GM23338 (cell line): Measurements from ENCODE around the gene NGLY1. TPM values are rescaled to one million over a fixed set of nuclear protein-coding genes. Genes with fewer than 3 reads are reported as not detected.
A peak's percentile ranks its signal among the peaks of the same experiment; 100 is the strongest.

Source experiments
- ATAC-seq: fragments of 200-7000 bp; cut with Tn5 transposase; 3 replicates; pipeline ENCODE4 v1.9.1; 2020
- DNase-seq: peaks from one replicate; pipeline ENCODE4 v3.0.0-alpha.2; 2015; ENCODE audit warnings: low spot score
- H2AFZ ChIP-seq: fragments of 200-600 bp; sonication (generic); 2 replicates; pipeline ENCODE4 v1.8.0; 2016; ENCODE audit warnings: antibody characterized with exemption, mild to moderate bottlenecking, moderate library complexity
- H3F3A ChIP-seq: fragments of 200-600 bp; sonication (generic); replicated peaks from 2 replicates; pipeline ENCODE4 v1.8.0; 2017; ENCODE audit warnings: antibody characterized with exemption, mixed run types, low read depth
- H3K27ac ChIP-seq: fragments of 200-600 bp; sonication (generic); 2 replicates; pipeline ENCODE4 v1.6.1; 2016; ENCODE audit warnings: low read depth
- H3K27me3 ChIP-seq: fragments of 200-600 bp; sonication (generic); 2 replicates; pipeline ENCODE4 v1.8.0; 2016; ENCODE audit warnings: mild to moderate bottlenecking, mixed run types, moderate library complexity; ENCODE audit not compliant: insufficient read depth
- H3K36me3 ChIP-seq: fragments of 200-600 bp; sonication (generic); 2 replicates; pipeline ENCODE4 v1.8.0; 2016; ENCODE audit warnings: mild to moderate bottlenecking; ENCODE audit not compliant: insufficient read depth
- H3K4me1 ChIP-seq: fragments of 200-600 bp; sonication (generic); 2 replicates; pipeline ENCODE4 v1.8.0; 2016; ENCODE audit warnings: mild to moderate bottlenecking, moderate library complexity; ENCODE audit not compliant: insufficient read depth
- H3K4me2 ChIP-seq: fragments of 200-600 bp; sonication (generic); 2 replicates; pipeline ENCODE4 v1.7.1; 2017; ENCODE audit warnings: mixed run types
- H3K4me3 ChIP-seq: fragments of 200-600 bp; sonication (generic); 2 replicates; pipeline ENCODE4 v1.6.1; 2016; ENCODE audit warnings: mixed run types
- H3K79me2 ChIP-seq: fragments of 200-600 bp; sonication (generic); replicated peaks from 2 replicates; pipeline ENCODE4 v1.8.0; 2017; ENCODE audit warnings: mild to moderate bottlenecking; ENCODE audit not compliant: insufficient read depth
- H3K9me2 ChIP-seq: fragments of 200-600 bp; sonication (generic); 2 replicates; pipeline ENCODE4 v1.8.0; 2017; ENCODE audit not compliant: insufficient read depth
- H4K20me1 ChIP-seq: fragments of 200-600 bp; sonication (generic); replicated peaks from 2 replicates; pipeline ENCODE4 v1.8.0; 2017; ENCODE audit warnings: mild to moderate bottlenecking; ENCODE audit not compliant: insufficient read depth
- H3K27ac Mint-ChIP-seq: 2 replicates; pipeline ENCODE4 v1.8.0; 2020; ENCODE audit warnings: inconsistent platforms, mild to moderate bottlenecking, moderate library complexity, mixed read lengths
- H3K27me3 Mint-ChIP-seq: 3 replicates; pipeline ENCODE4 v1.8.0; 2022; ENCODE audit warnings: low read depth, mild to moderate bottlenecking, moderate library complexity, mixed read lengths, inconsistent platforms; ENCODE audit not compliant: insufficient read depth, poor library complexity
- H3K36me3 Mint-ChIP-seq: 3 replicates; pipeline ENCODE4 v1.8.0; 2021; ENCODE audit warnings: low read depth, mild to moderate bottlenecking, inconsistent platforms, moderate library complexity, mixed read lengths
- H3K4me1 Mint-ChIP-seq: 3 replicates; pipeline ENCODE4 v1.8.0; 2020; ENCODE audit warnings: mild to moderate bottlenecking, inconsistent platforms, mixed read lengths
- H3K4me3 Mint-ChIP-seq: 3 replicates; pipeline ENCODE4 v1.8.0; 2021; ENCODE audit warnings: moderate library complexity, mild to moderate bottlenecking, inconsistent platforms, mixed read lengths
- H3K9me3 Mint-ChIP-seq: 3 replicates; pipeline ENCODE4 v1.8.0; 2020; ENCODE audit warnings: moderate library complexity, mild to moderate bottlenecking, inconsistent platforms, mixed read lengths
- CREB1 ChIP-seq: fragments of 250-450 bp; sonication (Bioruptor Pico); IDR thresholded peaks from 2 replicates; pipeline ENCODE4 v1.5.0; 2020; ENCODE audit warnings: low read depth, mild to moderate bottlenecking, moderate library complexity
- EZH2 ChIP-seq: fragments of 200-600 bp; sonication (generic); IDR thresholded peaks from one replicate; pipeline ENCODE4 v1.8.0; 2017; ENCODE audit warnings: antibody characterized with exemption, mild to moderate bottlenecking, low read depth; ENCODE audit not compliant: unreplicated experiment
- EZH2phosphoT487 ChIP-seq: fragments of 200-600 bp; sonication (generic); IDR thresholded peaks from one replicate; pipeline ENCODE4 v1.8.1; 2018; ENCODE audit warnings: antibody characterized with exemption; ENCODE audit not compliant: unreplicated experiment
- JUNB ChIP-seq: IDR thresholded peaks from one replicate; pipeline ENCODE4 v1.6.1; 2016; ENCODE audit warnings: antibody characterized with exemption; ENCODE audit not compliant: unreplicated experiment
- NANOG ChIP-seq: IDR thresholded peaks from 2 replicates; pipeline ENCODE4 v1.6.1; 2016; ENCODE audit warnings: antibody characterized with exemption, borderline replicate concordance
- POLR2AphosphoS5 ChIP-seq: IDR thresholded peaks from 2 replicates; pipeline ENCODE4 v1.6.1; 2016; ENCODE audit warnings: antibody characterized with exemption, low read depth
- STAT1 ChIP-seq: IDR thresholded peaks from one replicate; pipeline ENCODE4 v1.6.1; 2016; ENCODE audit warnings: antibody characterized with exemption; ENCODE audit not compliant: unreplicated experiment
- ZNF114 ChIP-seq: fragments of 250-450 bp; sonication (Bioruptor Pico); IDR thresholded peaks from 2 replicates; pipeline ENCODE4 v1.5.0; 2020; ENCODE audit warnings: mild to moderate bottlenecking, moderate library complexity
- ZNF331 ChIP-seq: fragments of 250-450 bp; sonication (Bioruptor Pico); IDR thresholded peaks from 2 replicates; pipeline ENCODE4 v1.5.0; 2020; ENCODE audit warnings: low read depth, mild to moderate bottlenecking, moderate library complexity
- polyA plus RNA-seq: library from polyadenylated mRNA; unstranded; fragments of >200 nt; fragmentation: Nextera tagmentation; extraction: Ambion mirVana; gene quantifications from 2 replicates; pipeline ENCODE4 v1.2.1, GENCODE V29; 2016
- total RNA-seq: library from RNA; depleted of rRNA; stranded (reverse); fragments of >200 nt; shearing (Covaris generic); gene quantifications from 2 replicates; pipeline ENCODE4 v1.2.3, GENCODE V29; 2014
- TF ChIP-seq, protein P1 (sequence below): fragments of 250-450 bp; sonication (Bioruptor Pico); IDR thresholded peaks from 2 replicates; pipeline ENCODE4 v1.5.0; 2020; ENCODE audit warnings: mild to moderate bottlenecking, moderate library complexity
- TF ChIP-seq, protein P2 (sequence below): IDR thresholded peaks from 2 replicates; pipeline ENCODE4 v1.6.1; 2016; ENCODE audit warnings: antibody characterized with exemption

NGLY1 gene
- total and polyA plus RNA-seq, 2 experiments from 2014 or later, result 20.4 to 43.5 TPM

DNA sequence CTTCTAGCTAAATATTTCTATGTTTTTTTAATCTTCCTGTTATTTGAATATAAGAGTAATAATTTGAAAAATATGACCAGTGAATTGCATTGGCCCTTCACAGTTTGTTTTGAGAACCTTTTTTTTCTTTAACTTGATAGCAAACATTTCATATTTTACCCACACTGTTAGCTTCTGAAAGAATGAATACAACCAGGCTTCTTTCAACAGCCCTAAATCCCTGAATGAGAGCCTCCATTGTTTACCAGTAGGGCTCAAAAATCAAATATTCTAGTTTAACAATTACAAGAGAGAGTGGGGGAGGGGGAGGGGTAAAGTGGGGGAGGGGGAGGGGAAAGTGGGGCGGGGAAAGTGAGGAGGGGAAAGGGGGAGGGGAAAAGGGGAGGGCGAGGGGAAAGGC lies 104.1 kb downstream of the NGLY1 start:
- TF ChIP-seq ZNF114 (CRISPR knock-in tag) (no peak), JUNB (no peak), STAT1 (no peak), CREB1 (CRISPR knock-in tag) (no peak), EZH2 (no peak), EZH2phosphoT487 (no peak), POLR2AphosphoS5 (no peak), ZNF331 (CRISPR knock-in tag) (no peak), NANOG (no peak)
- TF ChIP-seq, protein P1, sequence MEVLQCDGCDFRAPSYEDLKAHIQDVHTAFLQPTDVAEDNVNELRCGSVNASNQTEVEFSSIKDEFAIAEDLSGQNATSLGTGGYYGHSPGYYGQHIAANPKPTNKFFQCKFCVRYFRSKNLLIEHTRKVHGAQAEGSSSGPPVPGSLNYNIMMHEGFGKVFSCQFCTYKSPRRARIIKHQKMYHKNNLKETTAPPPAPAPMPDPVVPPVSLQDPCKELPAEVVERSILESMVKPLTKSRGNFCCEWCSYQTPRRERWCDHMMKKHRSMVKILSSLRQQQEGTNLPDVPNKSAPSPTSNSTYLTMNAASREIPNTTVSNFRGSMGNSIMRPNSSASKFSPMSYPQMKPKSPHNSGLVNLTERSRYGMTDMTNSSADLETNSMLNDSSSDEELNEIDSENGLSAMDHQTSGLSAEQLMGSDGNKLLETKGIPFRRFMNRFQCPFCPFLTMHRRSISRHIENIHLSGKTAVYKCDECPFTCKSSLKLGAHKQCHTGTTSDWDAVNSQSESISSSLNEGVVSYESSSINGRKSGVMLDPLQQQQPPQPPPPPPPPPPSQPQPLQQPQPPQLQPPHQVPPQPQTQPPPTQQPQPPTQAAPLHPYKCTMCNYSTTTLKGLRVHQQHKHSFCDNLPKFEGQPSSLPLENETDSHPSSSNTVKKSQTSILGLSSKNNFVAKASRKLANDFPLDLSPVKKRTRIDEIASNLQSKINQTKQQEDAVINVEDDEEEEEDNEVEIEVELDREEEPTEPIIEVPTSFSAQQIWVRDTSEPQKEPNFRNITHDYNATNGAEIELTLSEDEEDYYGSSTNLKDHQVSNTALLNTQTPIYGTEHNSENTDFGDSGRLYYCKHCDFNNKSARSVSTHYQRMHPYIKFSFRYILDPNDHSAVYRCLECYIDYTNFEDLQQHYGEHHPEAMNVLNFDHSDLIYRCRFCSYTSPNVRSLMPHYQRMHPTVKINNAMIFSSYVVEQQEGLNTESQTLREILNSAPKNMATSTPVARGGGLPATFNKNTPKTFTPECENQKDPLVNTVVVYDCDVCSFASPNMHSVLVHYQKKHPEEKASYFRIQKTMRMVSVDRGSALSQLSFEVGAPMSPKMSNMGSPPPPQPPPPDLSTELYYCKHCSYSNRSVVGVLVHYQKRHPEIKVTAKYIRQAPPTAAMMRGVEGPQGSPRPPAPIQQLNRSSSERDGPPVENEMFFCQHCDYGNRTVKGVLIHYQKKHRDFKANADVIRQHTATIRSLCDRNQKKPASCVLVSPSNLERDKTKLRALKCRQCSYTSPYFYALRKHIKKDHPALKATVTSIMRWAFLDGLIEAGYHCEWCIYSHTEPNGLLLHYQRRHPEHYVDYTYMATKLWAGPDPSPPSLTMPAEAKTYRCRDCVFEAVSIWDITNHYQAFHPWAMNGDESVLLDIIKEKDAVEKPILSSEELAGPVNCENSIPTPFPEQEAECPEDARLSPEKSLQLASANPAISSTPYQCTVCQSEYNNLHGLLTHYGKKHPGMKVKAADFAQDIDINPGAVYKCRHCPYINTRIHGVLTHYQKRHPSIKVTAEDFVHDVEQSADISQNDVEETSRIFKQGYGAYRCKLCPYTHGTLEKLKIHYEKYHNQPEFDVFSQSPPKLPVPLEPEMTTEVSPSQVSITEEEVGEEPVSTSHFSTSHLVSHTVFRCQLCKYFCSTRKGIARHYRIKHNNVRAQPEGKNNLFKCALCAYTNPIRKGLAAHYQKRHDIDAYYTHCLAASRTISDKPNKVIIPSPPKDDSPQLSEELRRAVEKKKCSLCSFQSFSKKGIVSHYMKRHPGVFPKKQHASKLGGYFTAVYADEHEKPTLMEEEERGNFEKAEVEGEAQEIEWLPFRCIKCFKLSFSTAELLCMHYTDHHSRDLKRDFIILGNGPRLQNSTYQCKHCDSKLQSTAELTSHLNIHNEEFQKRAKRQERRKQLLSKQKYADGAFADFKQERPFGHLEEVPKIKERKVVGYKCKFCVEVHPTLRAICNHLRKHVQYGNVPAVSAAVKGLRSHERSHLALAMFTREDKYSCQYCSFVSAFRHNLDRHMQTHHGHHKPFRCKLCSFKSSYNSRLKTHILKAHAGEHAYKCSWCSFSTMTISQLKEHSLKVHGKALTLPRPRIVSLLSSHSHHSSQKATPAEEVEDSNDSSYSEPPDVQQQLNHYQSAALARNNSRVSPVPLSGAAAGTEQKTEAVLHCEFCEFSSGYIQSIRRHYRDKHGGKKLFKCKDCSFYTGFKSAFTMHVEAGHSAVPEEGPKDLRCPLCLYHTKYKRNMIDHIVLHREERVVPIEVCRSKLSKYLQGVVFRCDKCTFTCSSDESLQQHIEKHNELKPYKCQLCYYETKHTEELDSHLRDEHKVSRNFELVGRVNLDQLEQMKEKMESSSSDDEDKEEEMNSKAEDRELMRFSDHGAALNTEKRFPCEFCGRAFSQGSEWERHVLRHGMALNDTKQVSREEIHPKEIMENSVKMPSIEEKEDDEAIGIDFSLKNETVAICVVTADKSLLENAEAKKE (CRISPR knock-in tag), result no peak
- TF ChIP-seq, protein P2, sequence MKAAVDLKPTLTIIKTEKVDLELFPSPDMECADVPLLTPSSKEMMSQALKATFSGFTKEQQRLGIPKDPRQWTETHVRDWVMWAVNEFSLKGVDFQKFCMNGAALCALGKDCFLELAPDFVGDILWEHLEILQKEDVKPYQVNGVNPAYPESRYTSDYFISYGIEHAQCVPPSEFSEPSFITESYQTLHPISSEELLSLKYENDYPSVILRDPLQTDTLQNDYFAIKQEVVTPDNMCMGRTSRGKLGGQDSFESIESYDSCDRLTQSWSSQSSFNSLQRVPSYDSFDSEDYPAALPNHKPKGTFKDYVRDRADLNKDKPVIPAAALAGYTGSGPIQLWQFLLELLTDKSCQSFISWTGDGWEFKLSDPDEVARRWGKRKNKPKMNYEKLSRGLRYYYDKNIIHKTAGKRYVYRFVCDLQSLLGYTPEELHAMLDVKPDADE, result no peak
- H3K4me3 Mint-ChIP-seq, result no peak overlapping the region
- no peak for ATAC-seq
- Histone ChIP-seq H2AFZ (no peak overlapping the region), H3K9me2 (no peaks in the 10 kb centered on the region), H3K27me3 (no peaks in the 10 kb centered on the region), H3K79me2 (no peaks in the 10 kb centered on the region), H3K36me3 (no peaks in the 10 kb centered on the region), H3F3A (no peaks in the 10 kb centered on the region), H3K27ac (no peak overlapping the region), H3K4me1 (peaks cover 10% of the 10 kb centered on the region; the same call in 1 of the 2 replicates), H3K4me2 (no peak overlapping the region), H4K20me1 (no peaks in the 10 kb centered on the region), H3K4me3 (no peak overlapping the region)
- peak; percentile 11 for DNase-seq
- H3K9me3 Mint-ChIP-seq, result peaks cover 3% of the 10 kb centered on the region; the same call in 1 of the 3 replicates
- H3K27ac Mint-ChIP-seq, result no peak overlapping the region
- no peaks in the 10 kb centered on the region for H3K4me1 Mint-ChIP-seq
- H3K27me3 Mint-ChIP-seq, result no peaks in the 10 kb centered on the region
- no peaks in the 10 kb centered on the region for H3K36me3 Mint-ChIP-seq
